Sigmoid colon (tissue), 4 donors: ENCODE data around the gene PRDM12.

Experiments
- CTCF ChIP-seq, 4 experiments: fragments of 450-650 bp in 3 of 4; fragments of 200-600 bp in 1 of 4; IDR thresholded peaks; one replicate each; pipeline ENCODE4 v1.5.1; 2016 to 2019; ENCODE audit warnings: antibody characterized with exemption in 4 of 4, mild to moderate bottlenecking in 3 of 4, moderate library complexity in 2 of 4
- POLR2AphosphoS5 ChIP-seq, 4 donors: sonication (generic); formaldehyde crosslinking; IDR thresholded peaks; one replicate each; pipeline ENCODE4 v1.6.1; 2017; ENCODE audit warnings: antibody characterized with exemption in 4 of 4

- TF ChIP-seq CTCF (IDR thresholded peaks at IDR 0.05) = no peak
- TF ChIP-seq POLR2AphosphoS5 (IDR thresholded peaks at IDR 0.05) = no peak
Measured at GRCh38 chr9:130731355-130731754, 67.0 kb downstream of the PRDM12 start.
